ENCODE measurements around the gene MEAF6. TPM values are rescaled to one million over a fixed set of nuclear protein-coding genes. Genes with fewer than 3 reads are reported as not detected.
A peak's percentile ranks its signal among the peaks of the same experiment; 100 is the strongest.

The MEAF6 gene
- total RNA-seq, 1 experiment from 2014 or later = 38.3 TPM

DNA sequence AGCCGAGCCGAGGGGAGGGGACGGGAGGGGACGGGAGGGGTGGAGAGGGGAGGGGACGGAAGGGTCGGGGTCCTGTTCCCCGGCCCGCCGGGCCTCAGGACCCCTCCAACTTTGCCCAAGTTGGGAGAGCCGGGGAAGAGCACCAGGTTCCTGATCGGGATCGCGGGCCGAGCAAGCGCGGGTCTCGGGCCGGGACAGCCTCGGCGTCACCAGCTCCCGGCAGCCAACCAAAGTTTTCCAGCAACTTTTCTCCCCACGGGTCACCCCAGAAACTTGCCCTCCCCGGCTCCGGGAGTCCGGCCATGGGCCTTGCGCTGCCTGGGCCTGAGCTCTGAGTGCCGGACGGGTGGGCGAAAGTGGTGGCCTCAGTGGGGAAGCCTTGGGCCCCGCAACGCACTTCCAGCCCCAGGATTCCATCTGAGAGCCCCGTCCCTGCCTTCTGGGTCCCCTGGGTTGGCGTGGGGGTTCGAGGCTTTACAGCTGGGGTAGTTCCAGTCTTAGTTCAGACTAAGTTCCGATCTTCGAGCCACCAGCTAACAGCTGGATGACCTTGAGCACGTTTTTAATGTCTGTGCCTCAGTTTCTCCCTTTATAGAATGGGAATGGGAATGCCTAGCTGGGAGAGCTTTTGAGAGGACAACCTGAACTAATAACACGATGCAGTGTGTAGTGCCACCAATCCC lies 39.7 kb downstream of the MEAF6 start:
- Histone ChIP-seq H3K27me3 (replicated peaks; ENCODE audit: control insufficient read depth, insufficient read depth, low read length) (no peaks in the 10 kb centered on the region), H3K9me3 (no peaks in the 10 kb centered on the region), H3K4me3 (ENCODE audit: low read depth, low read length) (peak overlapping the region; percentile 43), H3K36me3 (ENCODE audit: control insufficient read depth, insufficient read depth, low read length) (no peaks in the 10 kb centered on the region; the same call in 1 of the 2 replicates), H3K4me1 (peaks cover 22% of the 10 kb centered on the region)
- Mint-ChIP-seq H3K36me3 (ENCODE audit: insufficient read depth, unreplicated experiment) (peaks cover 22% of the 10 kb centered on the region), H3K27me3 (ENCODE audit: insufficient read depth, unreplicated experiment) (no peaks in the 10 kb centered on the region), H3K4me1 (ENCODE audit: low read depth, unreplicated experiment) (peaks cover 7% of the 10 kb centered on the region), H3K4me3 (ENCODE audit: unreplicated experiment) (peak overlapping the region; percentile 71), H3K27ac (ENCODE audit: unreplicated experiment) (no peak overlapping the region), H3K9me3 (ENCODE audit: unreplicated experiment) (no peaks in the 10 kb centered on the region)
- TF ChIP-seq, protein P1, sequence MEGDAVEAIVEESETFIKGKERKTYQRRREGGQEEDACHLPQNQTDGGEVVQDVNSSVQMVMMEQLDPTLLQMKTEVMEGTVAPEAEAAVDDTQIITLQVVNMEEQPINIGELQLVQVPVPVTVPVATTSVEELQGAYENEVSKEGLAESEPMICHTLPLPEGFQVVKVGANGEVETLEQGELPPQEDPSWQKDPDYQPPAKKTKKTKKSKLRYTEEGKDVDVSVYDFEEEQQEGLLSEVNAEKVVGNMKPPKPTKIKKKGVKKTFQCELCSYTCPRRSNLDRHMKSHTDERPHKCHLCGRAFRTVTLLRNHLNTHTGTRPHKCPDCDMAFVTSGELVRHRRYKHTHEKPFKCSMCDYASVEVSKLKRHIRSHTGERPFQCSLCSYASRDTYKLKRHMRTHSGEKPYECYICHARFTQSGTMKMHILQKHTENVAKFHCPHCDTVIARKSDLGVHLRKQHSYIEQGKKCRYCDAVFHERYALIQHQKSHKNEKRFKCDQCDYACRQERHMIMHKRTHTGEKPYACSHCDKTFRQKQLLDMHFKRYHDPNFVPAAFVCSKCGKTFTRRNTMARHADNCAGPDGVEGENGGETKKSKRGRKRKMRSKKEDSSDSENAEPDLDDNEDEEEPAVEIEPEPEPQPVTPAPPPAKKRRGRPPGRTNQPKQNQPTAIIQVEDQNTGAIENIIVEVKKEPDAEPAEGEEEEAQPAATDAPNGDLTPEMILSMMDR (IDR thresholded peaks at IDR 0.05; ENCODE audit: insufficient read depth in 1 of 2, low read depth in 1 of 2, low read length in 1 of 2, severe bottlenecking in 1 of 2, unreplicated experiment in 1 of 2) = no peak
- intact Hi-C loops (cut with micrococcal nuclease; ENCODE audit: unreplicated experiment) = no loop called here
- DNase-seq = no peak
- ChIA-PET CTCF (interaction anchor here (1.2 to 1.6 kb wide), 3 partner anchors 12 to 40 kb away, joined by 3 to 5 read pairs (median 5); partner anchors contain the start of gene MEAF6), POLR2A (interaction anchor here (1.3 kb wide), 1 partner anchor 40 kb away, joined by 5 read pairs; the partner anchor contains the start of gene MEAF6)
- BruUV-seq (replicated peaks) = TSS peak; percentile 45

DNA sequence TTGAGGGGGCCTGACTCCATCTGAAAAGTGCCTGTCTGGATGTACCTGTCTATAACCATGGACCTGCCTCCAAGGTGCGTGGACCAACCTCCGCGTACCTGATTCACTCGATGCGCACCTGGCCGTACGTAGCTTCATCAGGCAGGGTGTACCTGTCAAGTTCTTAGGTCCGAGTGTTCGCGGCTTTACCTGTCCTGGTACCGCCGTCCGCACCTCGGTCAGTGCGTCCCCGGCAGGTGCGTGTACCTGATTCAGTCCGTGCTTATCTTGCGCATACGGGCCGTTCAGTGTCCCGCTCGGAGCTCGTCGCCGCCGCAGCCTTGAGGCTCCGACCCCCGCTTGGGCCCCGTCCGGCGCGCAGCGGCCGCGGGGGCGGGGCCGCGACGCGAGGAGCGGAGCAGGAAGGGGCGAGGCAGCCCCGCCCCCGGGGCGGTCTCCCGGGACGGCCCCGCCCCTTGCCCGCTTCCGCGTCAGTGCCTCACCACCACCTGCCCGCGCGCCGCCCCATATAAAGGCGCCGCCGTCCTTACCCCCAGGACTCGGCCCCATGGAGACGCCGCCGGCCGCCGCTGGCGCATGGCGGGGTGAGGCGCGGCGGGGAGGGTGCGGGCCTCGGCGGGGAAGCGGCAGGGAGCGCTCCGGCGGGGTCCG lies 40.4 kb downstream of the MEAF6 start, which contains the start of gene ZC3H12A:
Gene ZC3H12A, plus strand, starts transcription at position 535 of the 651 bp plus-strand sequence. CDS start 917 bp downstream, outside the sequence.
- Mint-ChIP-seq H3K4me1 (ENCODE audit: low read depth, unreplicated experiment) (peaks cover 7% of the 10 kb centered on the region), H3K36me3 (ENCODE audit: insufficient read depth, unreplicated experiment) (peaks cover 17% of the 10 kb centered on the region), H3K4me3 (ENCODE audit: unreplicated experiment) (peak within 1 kb of the TSS; percentile 71), H3K27me3 (ENCODE audit: insufficient read depth, unreplicated experiment) (no peaks in the 10 kb centered on the region), H3K27ac (ENCODE audit: unreplicated experiment) (no peak within 1 kb of the TSS), H3K9me3 (ENCODE audit: unreplicated experiment) (no peaks in the 10 kb centered on the region)
- no peaks in the 10 kb centered on the region for H3K9me3 ChIP-seq
- TF ChIP-seq, protein P1 (IDR thresholded peaks at IDR 0.05; ENCODE audit: insufficient read depth in 1 of 2, low read depth in 1 of 2, low read length in 1 of 2, severe bottlenecking in 1 of 2, unreplicated experiment in 1 of 2) = no peak
- ChIA-PET POLR2A (interaction anchor here (0.6 to 1.3 kb wide), 13 partner anchors 13 to 1773 kb away, joined by 3 to 17 read pairs (median 6); partner anchors contain the start of genes MEAF6 and OSCP1), CTCF (interaction anchor here (0.5 to 1.6 kb wide), 5 partner anchors 13 to 343 kb away, joined by 3 to 5 read pairs (median 3); no protein-coding TSS in a partner anchor)
- peak; percentile 82 to 90 for DNase-seq
- no peaks in the 10 kb centered on the region; the same call in 1 of the 2 replicates for H3K36me3 ChIP-seq (ENCODE audit: control insufficient read depth, insufficient read depth, low read length)
- H3K4me1 ChIP-seq = peaks cover 16% of the 10 kb centered on the region
- H3K27me3 ChIP-seq (replicated peaks; ENCODE audit: control insufficient read depth, insufficient read depth, low read length) = no peaks in the 10 kb centered on the region
- BruUV-seq (replicated peaks) = no TSS peak
- intact Hi-C loops (cut with micrococcal nuclease; ENCODE audit: unreplicated experiment) = no loop called here
- H3K4me3 ChIP-seq (ENCODE audit: low read depth, low read length) = peak within 1 kb of the TSS; percentile 51

DNA sequence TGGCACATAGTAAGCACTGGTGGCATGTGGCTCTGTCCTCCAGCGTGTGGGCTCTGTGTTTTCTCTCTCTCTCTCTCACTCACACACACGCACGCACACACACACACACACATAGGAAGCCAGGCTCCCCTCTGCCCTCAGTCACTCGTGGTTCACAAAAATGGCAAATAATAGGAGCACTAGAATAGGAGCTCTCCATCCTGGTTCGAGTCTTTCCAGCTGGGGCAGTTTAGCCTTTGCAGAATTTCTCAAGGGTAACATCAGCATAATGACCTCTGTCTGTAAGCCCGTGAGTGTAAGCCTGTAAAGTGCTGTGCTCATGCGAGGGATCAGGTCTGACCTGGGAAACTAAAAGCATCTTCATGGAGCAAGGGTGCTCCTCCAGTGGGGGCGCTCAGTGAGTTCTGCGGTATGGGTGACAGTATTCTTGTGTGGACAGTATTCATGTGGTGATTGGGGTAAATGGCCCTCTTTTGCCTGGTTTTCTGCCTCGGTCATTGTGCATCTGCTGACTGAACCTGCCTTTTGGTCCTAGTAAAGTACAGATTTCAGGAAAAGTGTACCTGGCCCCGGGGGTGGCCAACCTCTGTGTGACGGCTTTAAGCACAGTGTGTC lies 41.0 kb downstream of the MEAF6 start:
- intact Hi-C loops (cut with micrococcal nuclease; ENCODE audit: unreplicated experiment) = no loop called here
- peak overlapping the region; percentile 51 for H3K4me3 ChIP-seq (ENCODE audit: low read depth, low read length)
- peak in 1 of 2 experiments; percentile 23 for DNase-seq
- peak overlapping the region; percentile 71 for H3K4me3 Mint-ChIP-seq (ENCODE audit: unreplicated experiment)
- BruUV-seq (replicated peaks) = TSS peak; percentile 35
- ChIA-PET CTCF (interaction anchor here (0.5 to 1.3 kb wide), 4 partner anchors 36 to 344 kb away, joined by 3 to 4 read pairs (median 3); no protein-coding TSS in a partner anchor), POLR2A (interaction anchor here (0.6 to 0.8 kb wide), 12 partner anchors 14 to 1773 kb away, joined by 3 to 17 read pairs (median 6); partner anchors contain the start of genes MEAF6 and OSCP1)
- no peaks in the 10 kb centered on the region; the same call in 1 of the 2 replicates for H3K36me3 ChIP-seq (ENCODE audit: control insufficient read depth, insufficient read depth, low read length)
- H3K27me3 ChIP-seq (replicated peaks; ENCODE audit: control insufficient read depth, insufficient read depth, low read length) = no peaks in the 10 kb centered on the region
- H3K4me1 ChIP-seq = peaks cover 10% of the 10 kb centered on the region; the same call in 1 of the 2 replicates
- no peaks in the 10 kb centered on the region for H3K9me3 Mint-ChIP-seq (ENCODE audit: unreplicated experiment)
- no peaks in the 10 kb centered on the region for H3K9me3 ChIP-seq
- peaks cover 7% of the 10 kb centered on the region for H3K4me1 Mint-ChIP-seq (ENCODE audit: low read depth, unreplicated experiment)
- H3K36me3 Mint-ChIP-seq (ENCODE audit: insufficient read depth, unreplicated experiment) = peaks cover 17% of the 10 kb centered on the region
- TF ChIP-seq, protein P1 (IDR thresholded peaks at IDR 0.05; ENCODE audit: insufficient read depth in 1 of 2, low read depth in 1 of 2, low read length in 1 of 2, severe bottlenecking in 1 of 2, unreplicated experiment in 1 of 2) = no peak
- H3K27ac Mint-ChIP-seq (ENCODE audit: unreplicated experiment) = no peak overlapping the region
- no peaks in the 10 kb centered on the region for H3K27me3 Mint-ChIP-seq (ENCODE audit: insufficient read depth, unreplicated experiment)

All from Caco-2 (cell line).